ENCODE measurements around the gene PIGU. TPM values are rescaled to one million over a fixed set of nuclear protein-coding genes. Genes with fewer than 3 reads are reported as not detected.
A peak's percentile ranks its signal among the peaks of the same experiment; 100 is the strongest.

Gene PIGU
- total and polyA plus RNA-seq, 9 of the 15 experiments (the other 6 are each of a cell fraction or from before 2014, with no cell fraction given), result 6.5 to 100 (median 28.1) TPM

- no peak for TF ChIP-seq ZBTB49 (CRISPR knock-in tag; IDR thresholded peaks at IDR 0.05; ENCODE audit: borderline replicate concordance)
- TF ChIP-seq PCBP2 (IDR thresholded peaks at IDR 0.05; ENCODE audit: low read depth, low read length, poor library complexity, severe bottlenecking), result no peak
These were observed 28.1 kb upstream of the PIGU start (continued) for GRCh38 chr20:34705008-34705396.

DNA sequence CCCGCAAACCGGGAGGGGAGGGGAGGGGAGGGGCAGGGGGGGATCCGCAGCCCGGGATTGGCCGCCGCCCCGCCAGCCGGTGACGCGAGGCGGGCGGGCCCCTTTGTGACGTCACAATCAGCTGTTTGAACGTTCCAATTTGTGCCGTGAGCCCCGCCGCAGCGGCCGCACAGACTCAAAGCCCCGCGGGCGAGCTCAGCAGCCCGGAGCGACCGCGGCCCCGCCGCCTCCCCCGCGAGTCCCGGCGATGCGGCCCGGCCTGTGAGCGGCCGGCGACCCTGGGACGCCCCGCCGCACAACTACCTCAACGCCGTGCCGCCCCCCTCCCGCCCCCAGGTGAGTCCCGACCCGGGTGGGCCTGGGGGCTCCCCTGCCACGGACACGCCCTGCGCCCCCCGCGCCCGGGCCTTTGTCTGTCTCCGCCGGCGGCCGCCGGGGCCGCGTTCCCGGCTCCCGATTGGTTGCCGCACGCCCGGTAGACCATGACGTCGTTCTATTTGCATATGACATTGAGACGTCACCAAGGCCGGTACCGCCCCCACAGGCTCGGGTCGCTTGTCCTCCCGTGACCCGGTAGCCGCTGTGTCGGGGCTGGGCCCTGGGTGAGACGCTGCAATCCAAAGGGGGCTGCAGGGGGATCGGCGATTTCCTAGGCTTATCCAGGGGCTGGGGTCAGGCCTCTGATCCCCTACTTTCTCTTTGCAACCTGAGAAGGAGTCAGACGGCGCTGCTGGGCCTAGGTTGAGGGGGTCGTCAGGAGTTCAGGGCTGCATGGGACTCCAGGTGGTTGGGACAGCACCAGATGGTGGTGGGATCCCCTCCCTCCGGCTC is 27.5 kb upstream of the PIGU start, which contains the start of gene TP53INP2:
TP53INP2 (plus strand) TSS at position 168 of the 831 bp plus-strand sequence. CDS start 4,396 bp downstream, outside the sequence.
- 3% methylated on average over 35 of the region's 82 CpGs for WGBS (ENCODE audit: insufficient coverage, low coverage, missing lambda C conversion rate)
- peaks cover 16 to 28% of the 10 kb centered on the region in 2 experiments for H3K4me1 ChIP-seq (replicated peaks in 1 of 2; ENCODE audit: control insufficient read depth in 2 of 2, insufficient read depth in 2 of 2, low read length in 2 of 2)
- no TSS peak for BruUV-seq (replicated peaks)
- in situ Hi-C loops (cut with MboI), result loop anchor here (10.0 kb wide), 2 partner anchors 170 to 390 kb away; no protein-coding TSS in a partner anchor
- no peaks in the 10 kb centered on the region for H3K27me3 ChIP-seq (ENCODE audit: control insufficient read depth in 2 of 2, insufficient read depth in 2 of 2, low read length in 2 of 2)
- H3K4me2 ChIP-seq (ENCODE audit: insufficient read depth, low read length), result peak within 1 kb of the TSS; percentile 90
- peak within 1 kb of the TSS; percentile 92 for H3K27ac ChIP-seq (ENCODE audit: extremely low read depth, low read depth, low read length)
- FAIRE-seq (peak; percentile 76), DNase-seq (ENCODE audit: extremely low read depth in 1 of 4, low spot score in 3 of 4) (peak; percentile 95 to 96 (median 95)), ATAC-seq (peak; percentile 76)
- no peaks in the 10 kb centered on the region for H3K9me1 ChIP-seq (ENCODE audit: control insufficient read depth, insufficient read depth, low read length)
- CTCF ChIA-PET (ENCODE audit: low intra/inter-chr PET ratio), result interaction anchor here (0.9 kb wide), 1 partner anchor 166 kb away, joined by 4 read pairs; no protein-coding TSS in a partner anchor
- POLR2A ChIA-PET, result interaction anchor here (0.6 to 1.8 kb wide), 7 partner anchors 9 to 392 kb away, joined by 3 to 14 read pairs (median 4); partner anchors contain the start of gene DYNLRB1
- no peaks in the 10 kb centered on the region for H3K9me3 ChIP-seq (replicated peaks; ENCODE audit: control insufficient read depth, insufficient read depth, low read depth, low read length)
- H3K79me2 ChIP-seq (ENCODE audit: control insufficient read depth, insufficient read depth, low read length), result no peaks in the 10 kb centered on the region
- H3K4me3 ChIP-seq, result peak within 1 kb of the TSS; percentile 92
- no peaks in the 10 kb centered on the region for H4K20me1 ChIP-seq (replicated peaks; ENCODE audit: control insufficient read depth, insufficient read depth, low read length)
- peak within 1 kb of the TSS; percentile 60 to 87 for H3K9ac ChIP-seq (ENCODE audit: insufficient read depth in 1 of 2, low read depth in 2 of 2, low read length in 2 of 2)
- peak within 1 kb of the TSS; percentile 87 for H2AFZ ChIP-seq (ENCODE audit: low read depth, low read length)
- no peaks in the 10 kb centered on the region for H3K36me3 ChIP-seq (ENCODE audit: control insufficient read depth, insufficient read depth, low read length)
- intact Hi-C loops (cut with micrococcal nuclease), result loop anchor here (1.0 to 5.0 kb wide), 2 partner anchors 167 to 512 kb away; no protein-coding TSS in a partner anchor
- TF ChIP-seq ZNF431 (CRISPR knock-in tag; IDR thresholded peaks at IDR 0.05) (peak; percentile 46; the same call in 1 of the 2 replicates), CREM (IDR thresholded peaks at IDR 0.05; ENCODE audit: low read depth) (peak; percentile 95), PML (IDR thresholded peaks at IDR 0.05; ENCODE audit: low read length) (no peak), NFYB (IDR thresholded peaks at IDR 0.05; ENCODE audit: extremely low read depth, insufficient read length) (peak; percentile 32), CUX1 (CRISPR knock-in tag; IDR thresholded peaks at IDR 0.05) (no peak; the same call in 1 of the 2 replicates), ZNF316 (IDR thresholded peaks at IDR 0.05) (no peak), NBN (IDR thresholded peaks at IDR 0.05; ENCODE audit: low read depth) (peak; percentile 16; the same call in 1 of the 2 replicates)
- TF ChIP-seq, protein P1, sequence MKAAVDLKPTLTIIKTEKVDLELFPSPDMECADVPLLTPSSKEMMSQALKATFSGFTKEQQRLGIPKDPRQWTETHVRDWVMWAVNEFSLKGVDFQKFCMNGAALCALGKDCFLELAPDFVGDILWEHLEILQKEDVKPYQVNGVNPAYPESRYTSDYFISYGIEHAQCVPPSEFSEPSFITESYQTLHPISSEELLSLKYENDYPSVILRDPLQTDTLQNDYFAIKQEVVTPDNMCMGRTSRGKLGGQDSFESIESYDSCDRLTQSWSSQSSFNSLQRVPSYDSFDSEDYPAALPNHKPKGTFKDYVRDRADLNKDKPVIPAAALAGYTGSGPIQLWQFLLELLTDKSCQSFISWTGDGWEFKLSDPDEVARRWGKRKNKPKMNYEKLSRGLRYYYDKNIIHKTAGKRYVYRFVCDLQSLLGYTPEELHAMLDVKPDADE (conservative IDR thresholded peaks at IDR 0.05; ENCODE audit: control insufficient read depth, low read depth, low read length), result peak; percentile 62; the same call in 1 of the 2 replicates

Data from K562 (cell line).